ENCODE results near the gene RASSF4. TPM values are rescaled to one million over a fixed set of nuclear protein-coding genes. Genes with fewer than 3 reads are reported as not detected.

RASSF4 gene
- total and polyA plus RNA-seq, 9 of the 15 experiments (the other 6 are each of a cell fraction or from before 2014, with no cell fraction given) = 0.01 to 0.62 (median 0.11) TPM; not detected in 3

GRCh38 chr10:45000752-45001380 is 41.3 kb downstream of the RASSF4 start, which contains the start of gene ZNF22 (continued):
- TF ChIP-seq ZNF175 (CRISPR knock-in tag; IDR thresholded peaks at IDR 0.05; ENCODE audit: low read depth) (0 out of 2 replicates have a peak, but pooled peaks have one; percentile 61), SREBF1 (IDR thresholded peaks at IDR 0.05; ENCODE audit: borderline replicate concordance, low read depth, low read length) (no peak), FIP1L1 (IDR thresholded peaks at IDR 0.05; ENCODE audit: low read depth, low read length, poor library complexity, severe bottlenecking) (peak; percentile 76), TAF7 (tag; IDR thresholded peaks at IDR 0.05) (peak; percentile 59), ZNF398 (CRISPR knock-in tag; IDR thresholded peaks at IDR 0.05) (no peak), CBFA2T3 (IDR thresholded peaks at IDR 0.05) (no peak), TEAD2 (tag; IDR thresholded peaks at IDR 0.05) (no peak), RBM39 (optimal IDR thresholded peaks at IDR 0.05; ENCODE audit: low read depth, low read length) (no peak), TSC22D4 (tag; IDR thresholded peaks at IDR 0.05) (no peak), U2AF1 (optimal IDR thresholded peaks at IDR 0.05; ENCODE audit: low read depth, low read length) (peak; percentile 78), GTF3C2 (IDR thresholded peaks at IDR 0.05; ENCODE audit: borderline replicate concordance, extremely low read depth, insufficient read length) (no peak), ZNF639 (CRISPR knock-in tag; conservative IDR thresholded peaks at IDR 0.05 in 1 of 2, IDR thresholded peaks at IDR 0.05 in 1 of 2) (peak; percentile 8 to 99; a peak in 2 of 4 replicates), HCFC1 (IDR thresholded peaks at IDR 0.05; ENCODE audit: low read depth, low read length) (peak; percentile 73), NBN (IDR thresholded peaks at IDR 0.05; ENCODE audit: low read depth) (no peak), ZNF511 (CRISPR knock-in tag; IDR thresholded peaks at IDR 0.05) (peak; percentile 93), ETV5 (CRISPR knock-in tag; IDR thresholded peaks at IDR 0.05; ENCODE audit: low read depth) (peak; percentile 94), SMAD1 (IDR thresholded peaks at IDR 0.05; ENCODE audit: low read depth, low read length, partially characterized antibody) (peak; percentile 27), SIN3A (IDR thresholded peaks at IDR 0.05; ENCODE audit: borderline replicate concordance in 2 of 2, control insufficient read depth in 1 of 2, low read depth in 2 of 2, low read length in 2 of 2) (peak; percentile 47 to 53; a peak in 2 of 4 replicates), TFAP4 (CRISPR knock-in tag; IDR thresholded peaks at IDR 0.05; ENCODE audit: borderline replicate concordance) (peak; percentile 59; the same call in 1 of the 2 replicates)
